Neural cell (in vitro differentiated cells): Measurements from ENCODE around the gene CACNA2D4. TPM values are rescaled to one million over a fixed set of nuclear protein-coding genes. Genes with fewer than 3 reads are reported as not detected.

Experiments used
- H2AFZ ChIP-seq: fragments of 200-600, 300-800 bp; sonication (generic), shearing (Covaris generic); 2 replicates; pipeline ENCODE4 v1.6.0; 2014; ENCODE audit warnings: low read depth, mild to moderate bottlenecking, antibody characterized with exemption, low read length, moderate library complexity
- H3F3A ChIP-seq: fragments of 200-600 bp; shearing (Covaris generic); 2 replicates; pipeline ENCODE4 v1.6.1; 2016; ENCODE audit warnings: mild to moderate bottlenecking, moderate library complexity, mixed read lengths, antibody characterized with exemption, low read length; ENCODE audit not compliant: insufficient read depth, poor library complexity, severe bottlenecking
- H3K27ac ChIP-seq: fragments of 200-600, 300-800 bp; sonication (generic), shearing (Covaris generic); 2 replicates; pipeline ENCODE4 v1.5.1; 2014; ENCODE audit warnings: mild to moderate bottlenecking, low read length, moderate library complexity
- H3K27me3 ChIP-seq: fragments of 300-800, 200-600 bp; sonication (generic), shearing (Covaris generic); 2 replicates; pipeline ENCODE4 v1.6.0; 2014; ENCODE audit warnings: mild to moderate bottlenecking, low read depth, low read length, moderate library complexity; ENCODE audit not compliant: insufficient read depth
- H3K36me3 ChIP-seq: fragments of 300-800, 200-600 bp; sonication (generic), shearing (Covaris generic); 2 replicates; pipeline ENCODE4 v1.5.1; 2014; ENCODE audit warnings: mild to moderate bottlenecking, antibody characterized with exemption, low read length, moderate library complexity; ENCODE audit not compliant: insufficient read depth
- H3K4me2 ChIP-seq: fragments of 300-800, 200-600 bp; sonication (generic), shearing (Covaris generic); 2 replicates; pipeline ENCODE4 v1.6.0; 2014; ENCODE audit warnings: mild to moderate bottlenecking, low read length
- H3K4me3 ChIP-seq: fragments of 300-800, 200-600 bp; sonication (generic), shearing (Covaris generic); 2 replicates; pipeline ENCODE4 v1.5.1; 2014; ENCODE audit warnings: mild to moderate bottlenecking, low read length, moderate library complexity
- H3K79me2 ChIP-seq: fragments of 200-600 bp; shearing (Covaris generic); replicated peaks from 2 replicates; pipeline ENCODE4 v1.6.0; 2014; ENCODE audit warnings: mild to moderate bottlenecking, low read length, moderate library complexity; ENCODE audit not compliant: insufficient read depth
- H3K9ac ChIP-seq: fragments of 300-800, 200-600 bp; sonication (generic), shearing (Covaris generic); 2 replicates; pipeline ENCODE4 v1.6.1; 2016; ENCODE audit warnings: mild to moderate bottlenecking, low read length, mixed read lengths
- H3K9me2 ChIP-seq: fragments of 200-600 bp; shearing (Covaris generic); 2 replicates; pipeline ENCODE4 v1.6.1; 2016; ENCODE audit warnings: mild to moderate bottlenecking, low read length, mixed read lengths; ENCODE audit not compliant: insufficient read depth
- H3K9me3 ChIP-seq: fragments of 200-600, 300-800 bp; sonication (generic), shearing (Covaris generic); 2 replicates; pipeline ENCODE4 v1.6.1; 2016; ENCODE audit warnings: mild to moderate bottlenecking, mixed run types, low read length, moderate library complexity, mixed read lengths
- H4K20me1 ChIP-seq: fragments of 200-600 bp; shearing (Covaris generic); 2 replicates; pipeline ENCODE4 v1.6.1; 2016; ENCODE audit warnings: mild to moderate bottlenecking, mixed run types; ENCODE audit not compliant: insufficient read depth
- EP300 ChIP-seq: fragments of 450-650 bp; conservative IDR thresholded peaks from 2 replicates; pipeline ENCODE4 v1.6.1; 2014; ENCODE audit warnings: antibody characterized with exemption, mild to moderate bottlenecking, moderate library complexity; ENCODE audit not compliant: poor library complexity, severe bottlenecking
- EZH2 ChIP-seq: fragments of 200-600, 300-800 bp; shearing (Covaris generic), sonication (generic); IDR thresholded peaks from 2 replicates; pipeline ENCODE4 v1.6.1; 2014; ENCODE audit warnings: antibody characterized with exemption, low read length, borderline replicate concordance, mild to moderate bottlenecking; ENCODE audit not compliant: insufficient read depth, poor library complexity, severe bottlenecking
- MXI1 ChIP-seq: fragments of 450-650 bp; conservative IDR thresholded peaks from 2 replicates; pipeline ENCODE4 v1.6.1; 2014; ENCODE audit warnings: antibody characterized with exemption, mild to moderate bottlenecking; ENCODE audit not compliant: poor library complexity, severe bottlenecking
- POLR2AphosphoS5 ChIP-seq: IDR thresholded peaks from 2 replicates; pipeline ENCODE4 v1.6.1; 2012
- RAD21 ChIP-seq: fragments of 450-650 bp; conservative IDR thresholded peaks from 2 replicates; pipeline ENCODE4 v1.6.1; 2014; ENCODE audit warnings: antibody characterized with exemption, mild to moderate bottlenecking, moderate library complexity
- SMC3 ChIP-seq: fragments of 450-650 bp; conservative IDR thresholded peaks from 2 replicates; pipeline ENCODE4 v1.6.1; 2014; ENCODE audit warnings: antibody characterized with exemption, mild to moderate bottlenecking, moderate library complexity; ENCODE audit not compliant: poor library complexity
- TAF1 ChIP-seq: IDR thresholded peaks from 2 replicates; pipeline ENCODE4 v1.6.1; 2012; ENCODE audit warnings: low read depth
- polyA plus RNA-seq: library from polyadenylated mRNA; depleted of rRNA; stranded (reverse); fragments of >200 nt; gene quantifications from 2 replicates; pipeline ENCODE4 v1.2.3, GENCODE V29; 2014
- TF ChIP-seq, protein P1 (sequence below): fragments of 450-650 bp; IDR thresholded peaks from 2 replicates; pipeline ENCODE4 v1.5.1; 2014; ENCODE audit warnings: antibody characterized with exemption, mild to moderate bottlenecking, moderate library complexity; ENCODE audit not compliant: poor library complexity, severe bottlenecking
- TF ChIP-seq, protein P2 (sequence below): IDR thresholded peaks from 2 replicates; pipeline ENCODE4 v1.6.1; 2012; ENCODE audit warnings: borderline replicate concordance

The CACNA2D4 gene
- polyA plus RNA-seq, 1 donor from 2014 or later: not detected

DNA sequence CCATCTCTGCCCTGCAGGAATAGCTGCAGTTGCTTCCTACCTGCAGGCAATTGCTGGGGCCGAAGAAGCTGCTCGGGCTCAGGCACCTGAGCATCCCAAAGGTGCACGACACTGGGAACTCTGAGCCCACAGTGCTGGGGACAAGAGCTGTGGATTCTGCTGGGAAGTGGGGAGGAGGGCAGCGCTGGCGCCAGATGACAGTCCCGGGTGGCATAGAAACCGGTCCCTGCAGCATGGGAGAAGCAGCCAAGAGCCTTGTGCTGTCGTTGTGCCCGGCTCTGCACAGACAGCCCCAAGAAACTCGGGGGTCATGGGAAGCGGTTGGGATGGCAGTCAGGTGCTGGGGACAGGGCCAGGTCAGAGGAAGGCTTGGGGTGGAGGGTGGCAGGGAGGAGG is 97.6 kb downstream of the CACNA2D4 start:
- Histone ChIP-seq H3K9ac (peak overlapping the region; percentile 41), H3K36me3 (no peaks in the 10 kb centered on the region), H3K9me2 (no peaks in the 10 kb centered on the region), H2AFZ (no peak overlapping the region), H3K9me3 (no peaks in the 10 kb centered on the region), H3F3A (no peaks in the 10 kb centered on the region), H3K27ac (no peak overlapping the region), H3K27me3 (peaks cover 10% of the 10 kb centered on the region), H3K4me3 (peak overlapping the region; percentile 49), H4K20me1 (no peaks in the 10 kb centered on the region), H3K79me2 (no peaks in the 10 kb centered on the region), H3K4me2 (peak overlapping the region; percentile 39)
- TF ChIP-seq, protein P1, sequence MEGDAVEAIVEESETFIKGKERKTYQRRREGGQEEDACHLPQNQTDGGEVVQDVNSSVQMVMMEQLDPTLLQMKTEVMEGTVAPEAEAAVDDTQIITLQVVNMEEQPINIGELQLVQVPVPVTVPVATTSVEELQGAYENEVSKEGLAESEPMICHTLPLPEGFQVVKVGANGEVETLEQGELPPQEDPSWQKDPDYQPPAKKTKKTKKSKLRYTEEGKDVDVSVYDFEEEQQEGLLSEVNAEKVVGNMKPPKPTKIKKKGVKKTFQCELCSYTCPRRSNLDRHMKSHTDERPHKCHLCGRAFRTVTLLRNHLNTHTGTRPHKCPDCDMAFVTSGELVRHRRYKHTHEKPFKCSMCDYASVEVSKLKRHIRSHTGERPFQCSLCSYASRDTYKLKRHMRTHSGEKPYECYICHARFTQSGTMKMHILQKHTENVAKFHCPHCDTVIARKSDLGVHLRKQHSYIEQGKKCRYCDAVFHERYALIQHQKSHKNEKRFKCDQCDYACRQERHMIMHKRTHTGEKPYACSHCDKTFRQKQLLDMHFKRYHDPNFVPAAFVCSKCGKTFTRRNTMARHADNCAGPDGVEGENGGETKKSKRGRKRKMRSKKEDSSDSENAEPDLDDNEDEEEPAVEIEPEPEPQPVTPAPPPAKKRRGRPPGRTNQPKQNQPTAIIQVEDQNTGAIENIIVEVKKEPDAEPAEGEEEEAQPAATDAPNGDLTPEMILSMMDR: no peak
- TF ChIP-seq SMC3 (no peak), TAF1 (no peak), MXI1 (no peak), EP300 (no peak), EZH2 (no peak), POLR2AphosphoS5 (no peak), RAD21 (no peak)
- TF ChIP-seq, protein P2, sequence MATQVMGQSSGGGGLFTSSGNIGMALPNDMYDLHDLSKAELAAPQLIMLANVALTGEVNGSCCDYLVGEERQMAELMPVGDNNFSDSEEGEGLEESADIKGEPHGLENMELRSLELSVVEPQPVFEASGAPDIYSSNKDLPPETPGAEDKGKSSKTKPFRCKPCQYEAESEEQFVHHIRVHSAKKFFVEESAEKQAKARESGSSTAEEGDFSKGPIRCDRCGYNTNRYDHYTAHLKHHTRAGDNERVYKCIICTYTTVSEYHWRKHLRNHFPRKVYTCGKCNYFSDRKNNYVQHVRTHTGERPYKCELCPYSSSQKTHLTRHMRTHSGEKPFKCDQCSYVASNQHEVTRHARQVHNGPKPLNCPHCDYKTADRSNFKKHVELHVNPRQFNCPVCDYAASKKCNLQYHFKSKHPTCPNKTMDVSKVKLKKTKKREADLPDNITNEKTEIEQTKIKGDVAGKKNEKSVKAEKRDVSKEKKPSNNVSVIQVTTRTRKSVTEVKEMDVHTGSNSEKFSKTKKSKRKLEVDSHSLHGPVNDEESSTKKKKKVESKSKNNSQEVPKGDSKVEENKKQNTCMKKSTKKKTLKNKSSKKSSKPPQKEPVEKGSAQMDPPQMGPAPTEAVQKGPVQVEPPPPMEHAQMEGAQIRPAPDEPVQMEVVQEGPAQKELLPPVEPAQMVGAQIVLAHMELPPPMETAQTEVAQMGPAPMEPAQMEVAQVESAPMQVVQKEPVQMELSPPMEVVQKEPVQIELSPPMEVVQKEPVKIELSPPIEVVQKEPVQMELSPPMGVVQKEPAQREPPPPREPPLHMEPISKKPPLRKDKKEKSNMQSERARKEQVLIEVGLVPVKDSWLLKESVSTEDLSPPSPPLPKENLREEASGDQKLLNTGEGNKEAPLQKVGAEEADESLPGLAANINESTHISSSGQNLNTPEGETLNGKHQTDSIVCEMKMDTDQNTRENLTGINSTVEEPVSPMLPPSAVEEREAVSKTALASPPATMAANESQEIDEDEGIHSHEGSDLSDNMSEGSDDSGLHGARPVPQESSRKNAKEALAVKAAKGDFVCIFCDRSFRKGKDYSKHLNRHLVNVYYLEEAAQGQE: no peak

DNA sequence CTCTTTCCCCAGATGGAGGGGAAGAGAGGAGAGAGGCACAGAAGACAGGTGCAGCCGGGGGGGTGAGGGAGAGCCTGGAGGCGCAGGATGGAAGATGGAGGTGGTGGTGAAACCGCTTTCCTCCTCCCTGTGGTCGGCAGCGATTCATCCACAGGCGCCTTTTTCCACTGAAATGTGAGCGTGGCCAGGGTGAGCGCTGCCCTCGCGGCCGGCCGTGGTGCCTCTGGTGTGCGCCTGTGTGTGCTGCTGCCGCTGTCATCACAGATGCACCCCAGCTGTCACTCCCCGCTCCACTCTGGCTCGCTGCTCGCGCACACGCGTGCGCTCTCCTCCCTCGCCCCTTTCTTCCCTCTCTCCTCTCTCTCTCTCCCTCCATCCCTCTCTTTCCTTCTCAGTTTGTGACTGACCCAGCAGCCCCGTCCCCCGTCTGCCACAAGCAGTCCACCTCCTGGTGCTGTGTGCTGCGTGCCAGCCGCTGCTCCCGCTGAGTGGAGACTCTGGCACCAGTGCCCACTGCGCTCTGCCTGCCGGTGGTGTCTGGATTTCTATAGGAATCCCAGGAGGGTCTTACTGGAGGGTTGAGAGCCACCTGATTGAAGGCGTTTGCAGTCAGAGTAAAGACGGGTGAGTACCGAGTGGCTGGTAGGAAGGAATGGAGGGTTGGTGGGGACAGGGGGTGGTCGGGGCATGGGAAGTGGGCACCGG is 98.1 kb downstream of the CACNA2D4 start, which contains the start of gene LRTM2:
TSS of gene LRTM2 (plus strand) at position 375 of the 705 bp plus-strand sequence. CDS start 7,584 bp downstream, outside the sequence.
- Histone ChIP-seq H2AFZ (peak within 1 kb of the TSS; percentile 27), H3K9me3 (no peaks in the 10 kb centered on the region), H3K27ac (no peak within 1 kb of the TSS), H3K27me3 (peaks cover 10% of the 10 kb centered on the region), H4K20me1 (no peaks in the 10 kb centered on the region), H3K9ac (peak within 1 kb of the TSS; percentile 41), H3K4me3 (peak within 1 kb of the TSS; percentile 49), H3K36me3 (no peaks in the 10 kb centered on the region), H3K79me2 (no peaks in the 10 kb centered on the region), H3K4me2 (peak within 1 kb of the TSS; percentile 39), H3K9me2 (no peaks in the 10 kb centered on the region), H3F3A (no peaks in the 10 kb centered on the region)
- TF ChIP-seq EZH2 (no peak), POLR2AphosphoS5 (no peak), MXI1 (no peak)
- TF ChIP-seq, protein P1: no peak
